KOPT-K1 (cell line): ENCODE data around the gene TVP23C.

Source experiments
- H3K27ac ChIP-seq: fragments of 200-600 bp; sonication (generic); 2 replicates; pipeline ENCODE4 v1.5.1; 2016; ENCODE audit warnings: antibody characterized with exemption, mild to moderate bottlenecking, low read depth, low read length; ENCODE audit not compliant: poor library complexity, severe bottlenecking
- H3K36me3 ChIP-seq: fragments of 200-600 bp; sonication (generic); 2 replicates; pipeline ENCODE4 v1.5.1; 2017; ENCODE audit warnings: antibody characterized with exemption, mild to moderate bottlenecking, low read length, moderate library complexity; ENCODE audit not compliant: insufficient read depth
- H3K9me3 ChIP-seq: fragments of 200-600 bp; sonication (generic); 2 replicates; pipeline ENCODE4 v1.5.1; 2017; ENCODE audit warnings: antibody characterized with exemption, low read length, mild to moderate bottlenecking; ENCODE audit not compliant: insufficient read depth, poor library complexity, severe bottlenecking

Gene TVP23C

GRCh38 chr17:15492186-15492585 lies 71.1 kb downstream of the TVP23C start:
- Histone ChIP-seq H3K36me3 (peaks cover 12% of the 10 kb centered on the region; the same call in 1 of the 2 replicates), H3K9me3 (no peaks in the 10 kb centered on the region), H3K27ac (no peak overlapping the region)

DNA sequence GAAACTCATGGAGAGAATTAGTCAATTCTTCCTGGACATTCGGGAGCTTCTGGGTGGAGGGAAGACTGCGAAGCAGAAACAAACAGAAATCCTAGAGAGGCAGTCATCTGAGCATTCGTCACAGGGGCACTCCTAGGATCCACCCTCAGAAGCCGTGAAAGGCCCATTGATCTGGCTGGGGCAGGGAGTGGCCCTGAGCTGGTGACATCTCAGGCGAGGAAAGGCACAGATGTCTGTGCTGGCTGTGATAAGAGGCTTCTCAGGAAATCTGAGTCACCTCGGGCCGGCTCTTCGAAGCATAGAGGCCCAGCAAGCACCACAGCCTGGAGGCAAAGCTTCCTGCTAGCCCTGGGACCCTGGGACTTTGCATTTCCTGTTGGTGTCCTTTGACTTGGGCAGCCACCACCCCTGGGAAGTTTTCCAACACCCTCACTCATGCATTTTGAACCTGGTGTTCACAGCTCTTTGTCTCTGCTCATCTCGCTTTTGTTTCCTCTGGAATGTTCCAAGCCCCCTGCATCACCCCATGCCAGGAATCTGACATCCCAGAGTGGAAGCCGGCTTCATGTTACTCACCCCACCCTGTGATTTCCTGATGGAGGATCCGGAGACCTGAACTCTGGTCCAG lies 72.5 kb downstream of the TVP23C start:
- no peak overlapping the region for H3K27ac ChIP-seq
- peaks cover under 1% of the 10 kb centered on the region; the same call in 1 of the 2 replicates for H3K36me3 ChIP-seq
- no peaks in the 10 kb centered on the region for H3K9me3 ChIP-seq

DNA sequence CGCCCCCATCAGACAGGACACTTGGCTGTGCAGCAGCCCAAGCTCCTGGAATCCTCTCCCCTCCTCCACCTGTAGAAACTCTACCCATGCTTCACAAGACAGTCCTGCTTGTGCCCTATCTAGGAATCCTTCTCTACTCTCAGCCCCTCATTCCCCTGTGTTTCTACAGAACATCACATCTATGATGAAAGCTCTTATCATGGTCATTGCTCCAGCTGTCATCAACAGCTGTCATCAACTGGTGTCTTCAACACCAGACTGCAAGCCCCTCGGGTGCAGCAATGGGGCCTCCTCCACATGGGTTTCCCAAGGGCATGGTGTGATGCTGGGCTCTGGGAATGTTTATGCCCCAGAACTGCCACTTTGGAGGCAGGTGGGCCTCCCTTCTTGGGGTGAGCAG lies 74.7 kb downstream of the TVP23C start:
- no peaks in the 10 kb centered on the region for H3K9me3 ChIP-seq
- no peak overlapping the region for H3K27ac ChIP-seq
- peaks cover 1% of the 10 kb centered on the region; the same call in 1 of the 2 replicates for H3K36me3 ChIP-seq

DNA sequence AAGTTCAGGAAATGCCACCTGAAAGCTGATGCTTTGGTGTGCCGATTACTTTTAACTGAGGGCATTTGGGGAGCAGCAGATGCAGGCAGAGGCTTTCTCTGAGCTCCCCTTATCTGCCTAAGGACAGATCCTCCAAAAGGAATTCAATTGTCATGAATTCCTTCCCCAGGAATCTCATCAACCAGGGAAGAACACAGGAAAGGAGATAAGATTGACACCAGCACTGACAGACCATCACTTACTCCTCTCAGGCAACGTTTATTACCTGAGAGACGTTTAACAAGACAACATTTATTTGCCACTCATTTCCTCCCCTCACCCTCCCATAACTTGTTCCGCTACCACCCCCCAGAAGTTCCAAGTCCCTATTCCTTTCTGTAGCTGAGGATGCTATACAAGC lies 78.2 kb downstream of the TVP23C start:
- Histone ChIP-seq H3K36me3 (peaks cover 7% of the 10 kb centered on the region; the same call in 1 of the 2 replicates), H3K9me3 (no peaks in the 10 kb centered on the region), H3K27ac (no peak overlapping the region)

DNA sequence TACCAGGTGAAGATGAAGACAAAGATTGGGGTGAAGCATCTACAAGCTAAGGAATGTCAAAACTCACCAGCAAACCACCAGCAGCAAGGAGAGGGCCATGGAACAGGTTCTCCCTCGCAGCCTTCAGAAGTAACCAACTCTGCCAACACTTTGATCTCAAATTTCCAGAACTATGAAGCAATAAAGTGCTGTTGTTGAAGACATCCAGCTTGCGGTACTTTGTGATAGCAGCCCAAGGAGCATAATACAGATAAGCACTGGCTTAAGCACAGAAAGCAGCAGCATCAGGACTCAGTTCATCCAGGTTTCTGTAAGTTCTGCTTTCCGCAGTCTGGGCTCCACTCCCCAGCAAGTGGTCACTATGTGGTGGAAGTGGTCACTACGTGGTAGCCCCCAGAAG lies 79.9 kb downstream of the TVP23C start:
- no peaks in the 10 kb centered on the region for H3K9me3 ChIP-seq
- no peak overlapping the region for H3K27ac ChIP-seq
- peaks cover 7% of the 10 kb centered on the region; the same call in 1 of the 2 replicates for H3K36me3 ChIP-seq

DNA sequence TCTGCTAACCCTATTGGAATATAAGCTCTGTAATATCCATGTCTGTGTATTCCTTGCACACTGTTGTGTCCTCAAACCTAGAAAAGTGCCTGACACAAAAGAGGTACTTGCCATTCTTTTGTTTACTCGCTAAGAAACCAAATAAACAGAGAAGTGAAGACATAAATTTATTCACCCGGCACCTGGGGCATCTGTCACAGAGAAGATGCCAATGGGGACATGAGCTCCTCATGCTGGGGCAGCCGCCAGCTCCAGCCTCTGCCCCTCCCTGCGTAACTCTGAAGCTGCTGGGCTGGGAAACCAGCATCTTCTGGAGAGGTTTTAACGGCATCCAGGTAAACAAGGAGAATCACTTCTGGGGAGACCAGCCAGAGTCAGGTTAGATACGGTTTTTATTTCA lies 80.8 kb downstream of the TVP23C start:
- H3K36me3 ChIP-seq, result peaks cover 7% of the 10 kb centered on the region; the same call in 1 of the 2 replicates
- H3K9me3 ChIP-seq, result no peaks in the 10 kb centered on the region
- no peak overlapping the region for H3K27ac ChIP-seq

GRCh38 chr17:15481481-15481880 lies 81.8 kb downstream of the TVP23C start:
- H3K27ac ChIP-seq, result no peak overlapping the region

GRCh38 chr17:15480204-15480603 lies 83.1 kb downstream of the TVP23C start:
- Histone ChIP-seq H3K27ac (no peak overlapping the region), H3K9me3 (no peaks in the 10 kb centered on the region), H3K36me3 (peaks cover 7% of the 10 kb centered on the region; the same call in 1 of the 2 replicates)

More at GRCh38 chr17:15481481-15481880, 81.8 kb downstream of the TVP23C start:
- Histone ChIP-seq H3K36me3 (peaks cover 7% of the 10 kb centered on the region; the same call in 1 of the 2 replicates), H3K9me3 (no peaks in the 10 kb centered on the region)

DNA sequence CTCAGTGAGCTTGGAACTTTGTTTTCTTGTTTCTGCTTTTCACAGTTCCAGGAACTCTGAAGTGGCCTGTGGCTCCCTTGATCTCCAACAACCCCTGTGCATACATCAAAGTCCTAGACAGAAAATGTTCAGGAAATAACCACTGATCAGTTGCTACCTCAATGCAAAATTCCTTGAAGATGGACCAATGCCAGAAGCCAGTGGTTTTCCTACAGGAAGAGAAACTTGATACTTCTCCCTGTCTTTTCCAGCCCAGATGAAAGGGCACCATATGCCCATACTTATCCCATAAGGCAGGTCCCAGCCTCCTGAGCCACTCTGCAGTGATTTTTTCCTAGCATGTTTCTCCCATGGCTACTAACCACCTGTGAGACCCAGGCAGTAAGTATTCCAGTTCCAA lies 83.6 kb downstream of the TVP23C start:
- Histone ChIP-seq H3K9me3 (no peaks in the 10 kb centered on the region), H3K36me3 (peaks cover 7% of the 10 kb centered on the region; the same call in 1 of the 2 replicates), H3K27ac (no peak overlapping the region)

- H3K9me3 ChIP-seq, result no peaks in the 10 kb centered on the region
- H3K27ac ChIP-seq, result no peak overlapping the region
- peaks cover 7% of the 10 kb centered on the region; the same call in 1 of the 2 replicates for H3K36me3 ChIP-seq
Measured at GRCh38 chr17:15478845-15479244, 84.4 kb downstream of the TVP23C start.

GRCh38 chr17:15475631-15476354 lies 87.5 kb downstream of the TVP23C start:
- Histone ChIP-seq H3K27ac (no peak overlapping the region), H3K36me3 (no peaks in the 10 kb centered on the region), H3K9me3 (no peaks in the 10 kb centered on the region)

GRCh38 chr17:15472891-15473290 lies 90.4 kb downstream of the TVP23C start:
- no peak overlapping the region for H3K27ac ChIP-seq
- H3K36me3 ChIP-seq, result no peaks in the 10 kb centered on the region
- H3K9me3 ChIP-seq, result no peaks in the 10 kb centered on the region

- Histone ChIP-seq H3K9me3 (no peaks in the 10 kb centered on the region), H3K36me3 (no peaks in the 10 kb centered on the region), H3K27ac (no peak overlapping the region)
Measured at GRCh38 chr17:15470536-15470935, 92.7 kb downstream of the TVP23C start.

GRCh38 chr17:15469260-15469659 lies 94.0 kb downstream of the TVP23C start:
- Histone ChIP-seq H3K36me3 (no peaks in the 10 kb centered on the region), H3K27ac (no peak overlapping the region), H3K9me3 (no peaks in the 10 kb centered on the region)

- Histone ChIP-seq H3K36me3 (no peaks in the 10 kb centered on the region), H3K9me3 (no peaks in the 10 kb centered on the region), H3K27ac (no peak overlapping the region)
Measured at GRCh38 chr17:15468126-15468525, 95.2 kb downstream of the TVP23C start.

GRCh38 chr17:15467592-15467991 lies 95.7 kb downstream of the TVP23C start, which contains the start of gene CDRT4:
CDRT4 (minus strand) TSS chr17:15467621; CDS start chr17:15440238, 27,383 bp downstream.
- Histone ChIP-seq H3K36me3 (no peaks in the 10 kb centered on the region), H3K27ac (no peak within 1 kb of the TSS)

More at GRCh38 chr17:15467592-15467991, 95.7 kb downstream of the TVP23C start, which contains the start of gene CDRT4:
- no peaks in the 10 kb centered on the region for H3K9me3 ChIP-seq
